Mucosa of descending colon (tissue), 3 donors: Measurements from ENCODE around the gene FGD5. TPM values are rescaled to one million over a fixed set of nuclear protein-coding genes. Genes with fewer than 3 reads are reported as not detected.

Experiments
- ATAC-seq: fragments of 200-7000 bp; cut with Tn5 transposase; one replicate; pipeline ENCODE4 v1.9.1; 2020; ENCODE audit warnings: mild to moderate bottlenecking, moderate library complexity
- DNase-seq, 3 donors: peaks; one replicate each; pipeline ENCODE4 v3.0.0-alpha.2; 2020
- H3K36me3 ChIP-seq: fragments of 200-600 bp; one replicate; pipeline ENCODE4 v1.8.0; 2021; ENCODE audit warnings: low read depth, mild to moderate bottlenecking
- H3K4me1 ChIP-seq: fragments of 200-600 bp; one replicate; pipeline ENCODE4 v1.8.0; 2021; ENCODE audit warnings: low read depth, mild to moderate bottlenecking
- H3K4me3 ChIP-seq: fragments of 200-600 bp; one replicate; pipeline ENCODE4 v1.8.0; 2021; ENCODE audit warnings: mild to moderate bottlenecking
- H3K9me3 ChIP-seq: fragments of 200-600 bp; one replicate; pipeline ENCODE4 v1.8.0; 2021; ENCODE audit warnings: mild to moderate bottlenecking
- intact Hi-C, 2 donors: fragments of 100-400 bp; cut with DNase I in 1 of 2; cut with micrococcal nuclease in 1 of 2; formaldehyde crosslinking; loops; one replicate each; pipeline versions ENCODE4 v1.11.0 to v1.11.1; 2022; cut with DNase I, micrococcal nuclease
- total RNA-seq, 3 donors: library from RNA; stranded (reverse); fragmentation: NEBNext Ultra II Directional in 2 of 3; extraction: Animal tissue kit (Norgen Biotek cat#: 25700) in 2 of 3; gene quantifications; one replicate each; pipeline versions ENCODE4 v1.2.1 to v1.2.4, GENCODE V29; 2021 to 2023
- TF ChIP-seq, protein P1 (sequence below): fragments of 200-600 bp; IDR thresholded peaks from one replicate; pipeline ENCODE4 v1.8.0; 2022; ENCODE audit warnings: antibody characterized with exemption, mild to moderate bottlenecking
- donor health status: DM: no; HTN: no; CAD: no; lungs with moderate emphysema.
- donor health status: DM: no; HTN: no; CAD: no.
- donor health status: DM: no; HTN: yes; CAD: no.

FGD5 gene
- total RNA-seq, 3 donors from 2014 or later: 6.1 to 15.1 (median 9.2) TPM

GRCh38 chr3:14950274-14950673 lies 131.5 kb downstream of the FGD5 start:
- DNase-seq (no peak), ATAC-seq (no peak)
- intact Hi-C loops: no loop called here

GRCh38 chr3:14957153-14957552 lies 138.4 kb downstream of the FGD5 start:
- no peak for ATAC-seq

More at GRCh38 chr3:14950274-14950673, 131.5 kb downstream of the FGD5 start:
- Histone ChIP-seq H3K4me3 (no peak overlapping the region), H3K9me3 (no peaks in the 10 kb centered on the region), H3K4me1 (peaks cover 13% of the 10 kb centered on the region), H3K36me3 (no peaks in the 10 kb centered on the region)
- TF ChIP-seq, protein P1, sequence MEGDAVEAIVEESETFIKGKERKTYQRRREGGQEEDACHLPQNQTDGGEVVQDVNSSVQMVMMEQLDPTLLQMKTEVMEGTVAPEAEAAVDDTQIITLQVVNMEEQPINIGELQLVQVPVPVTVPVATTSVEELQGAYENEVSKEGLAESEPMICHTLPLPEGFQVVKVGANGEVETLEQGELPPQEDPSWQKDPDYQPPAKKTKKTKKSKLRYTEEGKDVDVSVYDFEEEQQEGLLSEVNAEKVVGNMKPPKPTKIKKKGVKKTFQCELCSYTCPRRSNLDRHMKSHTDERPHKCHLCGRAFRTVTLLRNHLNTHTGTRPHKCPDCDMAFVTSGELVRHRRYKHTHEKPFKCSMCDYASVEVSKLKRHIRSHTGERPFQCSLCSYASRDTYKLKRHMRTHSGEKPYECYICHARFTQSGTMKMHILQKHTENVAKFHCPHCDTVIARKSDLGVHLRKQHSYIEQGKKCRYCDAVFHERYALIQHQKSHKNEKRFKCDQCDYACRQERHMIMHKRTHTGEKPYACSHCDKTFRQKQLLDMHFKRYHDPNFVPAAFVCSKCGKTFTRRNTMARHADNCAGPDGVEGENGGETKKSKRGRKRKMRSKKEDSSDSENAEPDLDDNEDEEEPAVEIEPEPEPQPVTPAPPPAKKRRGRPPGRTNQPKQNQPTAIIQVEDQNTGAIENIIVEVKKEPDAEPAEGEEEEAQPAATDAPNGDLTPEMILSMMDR: no peak

DNA sequence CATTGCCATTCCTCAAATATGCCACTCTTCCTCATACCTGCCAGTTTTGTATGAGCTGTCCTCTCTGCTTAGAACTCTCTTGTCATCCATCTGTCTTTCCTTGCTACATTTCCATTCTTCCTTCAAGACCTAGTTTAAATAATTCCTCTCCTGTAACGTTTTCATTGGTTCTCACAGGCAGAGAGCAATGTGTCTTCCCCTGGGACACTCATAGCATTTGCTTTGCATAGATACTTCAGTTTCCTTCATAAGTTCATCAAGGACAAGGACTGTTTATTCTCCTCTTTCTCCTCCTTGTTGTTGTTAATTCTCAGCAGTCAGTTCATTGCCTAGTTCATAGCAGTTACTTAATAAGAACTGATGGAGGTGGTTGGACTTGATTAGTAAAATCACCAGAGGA lies 139.2 kb downstream of the FGD5 start:
- DNase-seq (no peak), ATAC-seq (no peak)
- intact Hi-C loops: no loop called here
- Histone ChIP-seq H3K9me3 (no peaks in the 10 kb centered on the region), H3K4me1 (no peaks in the 10 kb centered on the region), H3K4me3 (no peak overlapping the region), H3K36me3 (no peaks in the 10 kb centered on the region)
- TF ChIP-seq, protein P1: no peak

More at GRCh38 chr3:14957153-14957552, 138.4 kb downstream of the FGD5 start:
- TF ChIP-seq, protein P1: no peak
- Histone ChIP-seq H3K4me3 (no peak overlapping the region), H3K4me1 (no peaks in the 10 kb centered on the region), H3K36me3 (no peaks in the 10 kb centered on the region), H3K9me3 (no peaks in the 10 kb centered on the region)
- intact Hi-C loops: no loop called here
- DNase-seq: no peak

- Histone ChIP-seq H3K4me1 (no peaks in the 10 kb centered on the region), H3K9me3 (no peaks in the 10 kb centered on the region), H3K36me3 (no peaks in the 10 kb centered on the region), H3K4me3 (no peak overlapping the region)
- DNase-seq: no peak
- intact Hi-C loops: no loop called here
- TF ChIP-seq, protein P1: no peak
- ATAC-seq: no peak
Observed at GRCh38 chr3:14959359-14959943, 140.7 kb downstream of the FGD5 start.

DNA sequence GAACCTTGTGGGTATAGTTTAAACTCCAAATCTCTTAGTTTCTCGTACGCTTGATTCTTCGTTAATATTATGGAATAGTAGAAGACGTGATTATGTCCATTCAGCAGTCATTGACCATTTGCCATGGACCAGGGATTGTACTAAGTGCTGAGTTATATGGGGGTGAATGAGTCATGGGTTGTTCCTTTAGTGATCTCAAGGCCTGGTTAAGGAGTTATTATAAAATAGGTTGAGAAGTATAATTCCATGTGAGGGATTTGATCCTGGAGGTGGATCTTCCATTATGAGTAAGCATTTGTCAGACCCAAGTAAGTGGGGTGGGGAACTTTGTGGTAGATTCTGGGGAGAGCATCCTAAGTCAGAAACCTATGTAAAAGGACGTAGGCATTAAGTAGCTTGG lies 144.0 kb downstream of the FGD5 start:
- DNase-seq: no peak
- H3K36me3 ChIP-seq: no peaks in the 10 kb centered on the region
- no peaks in the 10 kb centered on the region for H3K4me1 ChIP-seq
- peaks cover 2% of the 10 kb centered on the region for H3K9me3 ChIP-seq
- intact Hi-C loops: no loop called here
- no peak overlapping the region for H3K4me3 ChIP-seq
- ATAC-seq: no peak
- TF ChIP-seq, protein P1: no peak

DNA sequence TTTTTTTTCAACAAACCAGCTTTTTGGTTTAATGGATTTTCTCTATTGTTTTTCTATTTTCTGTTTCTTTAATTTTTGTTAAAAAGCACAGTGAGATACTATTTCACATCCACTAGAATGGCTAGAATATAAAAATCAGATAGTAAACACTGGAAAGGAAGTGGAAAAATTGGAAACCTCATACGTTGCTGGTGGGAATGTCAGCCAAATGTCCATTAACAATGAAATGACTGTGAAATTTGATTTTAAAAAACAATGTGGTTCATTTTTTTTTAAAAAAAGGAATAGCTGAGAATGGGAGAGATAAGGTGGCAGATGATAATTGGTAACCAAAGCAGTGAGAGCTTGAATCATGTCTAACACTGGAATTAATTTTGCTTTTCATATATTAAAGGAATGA lies 148.5 kb downstream of the FGD5 start:
- no peaks in the 10 kb centered on the region for H3K4me1 ChIP-seq
- intact Hi-C loops: no loop called here
- no peaks in the 10 kb centered on the region for H3K36me3 ChIP-seq
- H3K9me3 ChIP-seq: peaks cover 2% of the 10 kb centered on the region
- DNase-seq: no peak
- no peak for ATAC-seq
- no peak overlapping the region for H3K4me3 ChIP-seq
- TF ChIP-seq, protein P1: no peak
